GM23248 (cell line): Measurements from ENCODE around the gene PLPP3.

ENCODE experiments used
- EZH2 ChIP-seq: fragments of 200-600 bp; sonication (generic); IDR thresholded peaks from 2 replicates; pipeline ENCODE4 v1.6.1; 2018; ENCODE audit warnings: antibody characterized with exemption, mild to moderate bottlenecking; ENCODE audit not compliant: insufficient read depth, poor library complexity, severe bottlenecking
- EZH2phosphoT487 ChIP-seq: fragments of 200-600 bp; sonication (generic); IDR thresholded peaks from 2 replicates; pipeline ENCODE4 v1.6.1; 2018; ENCODE audit warnings: antibody characterized with exemption, moderate library complexity, mild to moderate bottlenecking, low read depth; ENCODE audit not compliant: insufficient read depth

DNA sequence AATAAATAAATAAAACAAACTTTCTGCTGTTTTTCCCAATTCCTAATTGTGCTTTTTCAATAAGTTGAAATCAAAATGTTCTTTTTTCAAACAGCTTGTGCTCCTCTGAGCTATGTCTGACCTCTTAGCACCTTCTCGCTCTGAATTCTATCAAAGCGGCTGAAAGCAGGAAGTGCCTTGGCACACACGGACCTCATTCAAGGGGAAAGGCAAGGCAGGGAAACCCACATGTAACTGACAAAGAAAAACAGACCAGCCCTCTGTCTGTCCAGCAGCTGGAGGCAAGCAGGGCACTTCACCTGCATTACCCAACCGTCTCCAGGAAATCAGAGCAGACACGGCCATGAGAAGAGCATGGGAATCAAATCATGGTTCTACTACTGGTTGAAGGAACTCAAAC, 56.7 kb downstream of the PLPP3 start:
- TF ChIP-seq EZH2 (no peak), EZH2phosphoT487 (no peak)
